ENCODE results near the gene C10orf90. TPM values are rescaled to one million over a fixed set of nuclear protein-coding genes. Genes with fewer than 3 reads are reported as not detected.

C10orf90 gene
- total and polyA plus RNA-seq, 2 of the 8 experiments (the other 6 are each of a cell fraction or from before 2014, with no cell fraction given) = 0.21 TPM; not detected in 1

DNA sequence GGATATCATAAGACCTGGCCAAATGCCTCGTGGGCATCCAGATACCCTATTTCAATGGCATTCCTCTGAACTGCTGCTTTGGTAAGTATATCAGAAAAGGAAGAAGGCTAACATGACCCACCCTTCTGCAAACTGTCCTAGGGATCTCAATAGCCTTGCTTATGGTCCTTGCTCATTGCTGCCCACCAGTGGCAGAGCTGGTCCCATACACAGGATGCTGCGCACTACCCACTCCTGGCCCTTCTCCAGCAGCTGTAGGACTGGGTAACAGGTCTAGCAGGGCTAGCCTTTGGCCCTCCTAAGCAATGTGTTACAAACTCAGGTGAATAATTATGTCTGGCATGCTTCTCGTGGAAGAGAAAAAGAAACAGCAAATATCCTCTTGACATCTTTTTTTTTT is 72.5 kb downstream of the C10orf90 start:
- POLR2A ChIA-PET (ENCODE audit: partially characterized antibody) = no interaction called here
- peak; percentile 82 for FAIRE-seq

More for the DNA sequence above, 72.5 kb downstream of the C10orf90 start:
- 60% methylated on average over 3 of the region's 3 CpGs; no CpG with 5 or more reads in 1 of the 2 experiments for WGBS, 2 experiments (ENCODE audit: extremely low coverage in 1 of 2, insufficient coverage in 1 of 2, insufficient read length in 1 of 2, insufficient replicate concordance in 2 of 2, low coverage in 1 of 2, low lambda C conversion rate in 2 of 2, missing lambda C conversion rate in 1 of 2)
- Histone ChIP-seq H2BK20ac (ENCODE audit: low read length) (no peak overlapping the region), H3K14ac (ENCODE audit: insufficient read length) (no peak overlapping the region), H3K4me2 (ENCODE audit: insufficient read depth in 1 of 2, low read depth in 2 of 2, low read length in 2 of 2) (no peak overlapping the region), H4K5ac (ENCODE audit: insufficient read length, low read depth, low read length) (no peak overlapping the region), H2AK5ac (ENCODE audit: low read depth, low read length) (no peak overlapping the region), H3K79me2 (ENCODE audit: control insufficient read depth in 1 of 2, insufficient read depth in 2 of 2, low read length in 2 of 2) (no peaks in the 10 kb centered on the region), H3K27ac (ENCODE audit: low read depth, low read length) (no peak overlapping the region), H3K27me3 (replicated peaks in 1 of 4; ENCODE audit: control insufficient read depth in 3 of 4, extremely low read depth in 1 of 4, insufficient read depth in 3 of 4, low read length in 3 of 4) (no peaks in the 10 kb centered on the region), H3K36me3 (ENCODE audit: control insufficient read depth in 2 of 4, insufficient read depth in 4 of 4, low read length in 3 of 4) (no peaks in the 10 kb centered on the region), H3K18ac (ENCODE audit: extremely low read depth, low read length) (no peak overlapping the region), H3K56ac (replicated peaks; ENCODE audit: insufficient read length, low read depth, low read length) (no peak overlapping the region), H3K9me3 (ENCODE audit: insufficient read depth in 2 of 2, low read depth in 1 of 2, low read length in 1 of 2) (no peaks in the 10 kb centered on the region), H2BK5ac (ENCODE audit: low read depth, low read length) (no peak overlapping the region), H3K4me3 (ENCODE audit: extremely low read depth in 1 of 4, insufficient read depth in 2 of 4, low read depth in 3 of 4, low read length in 4 of 4) (no peak overlapping the region), H3K4ac (replicated peaks; ENCODE audit: insufficient read length, low read depth, low read length) (no peak overlapping the region), H4K20me1 (replicated peaks in 1 of 2; ENCODE audit: control insufficient read depth in 1 of 2, insufficient read depth in 2 of 2, low read length in 2 of 2) (no peaks in the 10 kb centered on the region), H3K23me2 (ENCODE audit: low read depth, low read length) (no peaks in the 10 kb centered on the region), H2BK120ac (replicated peaks; ENCODE audit: low read depth, low read length) (no peak overlapping the region), H3K9ac (replicated peaks in 1 of 4; ENCODE audit: extremely low read depth in 1 of 4, low read depth in 3 of 4, low read length in 3 of 4) (no peak overlapping the region), H2AFZ (ENCODE audit: low read length) (no peak overlapping the region), H4K8ac (ENCODE audit: extremely low read depth, insufficient read depth, low read length) (no peak overlapping the region), H2BK15ac (ENCODE audit: low read length) (no peak overlapping the region), H3K23ac (ENCODE audit: insufficient read length) (no peak overlapping the region), H3K4me1 (replicated peaks in 1 of 4; ENCODE audit: control insufficient read depth in 3 of 4, insufficient read depth in 4 of 4, low read length in 3 of 4) (peaks cover 6 to 10% (median 9%) of the 10 kb centered on the region in 4 experiments), H4K91ac (replicated peaks; ENCODE audit: insufficient read length, low read length) (no peak overlapping the region), H2BK12ac (ENCODE audit: low read depth, low read length) (no peak overlapping the region), H3K79me1 (ENCODE audit: low read depth, low read length) (no peaks in the 10 kb centered on the region)
- peak in 1 of 2 experiments; percentile 66 for DNase-seq (ENCODE audit: low read depth in 1 of 2, low spot score in 2 of 2)
- CTCF ChIA-PET (ENCODE audit: partially characterized antibody) = interaction anchor here (0.6 to 2.7 kb wide), 42 partner anchors 9 to 1896 kb away, joined by 3 to 12 read pairs (median 4); no protein-coding TSS in a partner anchor
- TF ChIP-seq, protein P1, sequence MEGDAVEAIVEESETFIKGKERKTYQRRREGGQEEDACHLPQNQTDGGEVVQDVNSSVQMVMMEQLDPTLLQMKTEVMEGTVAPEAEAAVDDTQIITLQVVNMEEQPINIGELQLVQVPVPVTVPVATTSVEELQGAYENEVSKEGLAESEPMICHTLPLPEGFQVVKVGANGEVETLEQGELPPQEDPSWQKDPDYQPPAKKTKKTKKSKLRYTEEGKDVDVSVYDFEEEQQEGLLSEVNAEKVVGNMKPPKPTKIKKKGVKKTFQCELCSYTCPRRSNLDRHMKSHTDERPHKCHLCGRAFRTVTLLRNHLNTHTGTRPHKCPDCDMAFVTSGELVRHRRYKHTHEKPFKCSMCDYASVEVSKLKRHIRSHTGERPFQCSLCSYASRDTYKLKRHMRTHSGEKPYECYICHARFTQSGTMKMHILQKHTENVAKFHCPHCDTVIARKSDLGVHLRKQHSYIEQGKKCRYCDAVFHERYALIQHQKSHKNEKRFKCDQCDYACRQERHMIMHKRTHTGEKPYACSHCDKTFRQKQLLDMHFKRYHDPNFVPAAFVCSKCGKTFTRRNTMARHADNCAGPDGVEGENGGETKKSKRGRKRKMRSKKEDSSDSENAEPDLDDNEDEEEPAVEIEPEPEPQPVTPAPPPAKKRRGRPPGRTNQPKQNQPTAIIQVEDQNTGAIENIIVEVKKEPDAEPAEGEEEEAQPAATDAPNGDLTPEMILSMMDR (IDR thresholded peaks at IDR 0.05; ENCODE audit: control extremely low read depth in 1 of 3, insufficient read depth in 1 of 3, low read depth in 1 of 3, low read length in 3 of 3) = peak; percentile 86 to 94 (median 93)
- peak; percentile 73 to 87 for TF ChIP-seq RAD21 (IDR thresholded peaks at IDR 0.05 in 1 of 2, conservative IDR thresholded peaks at IDR 0.05 in 1 of 2; ENCODE audit: low read depth in 2 of 2, low read length in 2 of 2)
- TF ChIP-seq CHD1 (IDR thresholded peaks at IDR 0.05; ENCODE audit: low read depth, low read length) = no peak

Data from H1 (cell line).